ENCODE results near the gene MACROD2. TPM values are rescaled to one million over a fixed set of nuclear protein-coding genes. Genes with fewer than 3 reads are reported as not detected.

The MACROD2 gene
- polyA plus RNA-seq, 1 donor (not counting 4 experiments of a cell fraction or from before 2014, with no cell fraction given): 0.71 TPM

DNA sequence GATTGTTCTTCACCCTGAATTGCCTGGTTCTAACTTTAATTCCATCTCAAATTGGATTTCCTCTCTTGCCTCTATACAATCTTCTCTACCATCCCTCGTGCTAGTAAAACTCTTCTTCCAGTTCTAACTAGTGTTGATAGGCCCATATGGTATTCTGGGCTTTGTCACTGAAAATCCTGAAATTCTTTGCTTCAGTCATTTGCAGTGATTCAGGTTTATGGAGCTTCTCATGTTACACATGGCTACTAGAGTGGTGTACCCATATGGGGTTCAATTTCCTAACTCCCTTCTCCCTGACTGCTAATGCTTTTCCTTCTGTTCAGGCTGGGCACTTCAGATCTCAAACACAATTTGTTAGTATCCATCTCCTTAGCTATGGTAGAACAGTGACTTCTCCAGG lies 1621.3 kb downstream of the MACROD2 start:
- dilution Hi-C loops (cut with MboI; ENCODE audit: extremely low pct_ligation_motif_present, low sequenced_read_pairs): no loop called here
- no peak overlapping the region for H3K9ac ChIP-seq (ENCODE audit: control insufficient read depth, extremely low read depth, insufficient read depth, low read length)
- no peak overlapping the region for H3K4me2 ChIP-seq (ENCODE audit: control insufficient read depth, extremely low read depth, insufficient read depth, low read depth, low read length)
- FAIRE-seq (no peak), DNase-seq (ENCODE audit: low read depth, low spot score) (no peak)
- H3K27ac ChIP-seq (ENCODE audit: control insufficient read depth, insufficient read depth, low read length): no peak overlapping the region
- no peaks in the 10 kb centered on the region for H3K9me3 ChIP-seq (ENCODE audit: control insufficient read depth, low read depth, low read length)
- no peaks in the 10 kb centered on the region for H4K20me1 ChIP-seq (ENCODE audit: control insufficient read depth, extremely low read depth, insufficient read depth, low read length)
- no peak overlapping the region for H3K4me3 ChIP-seq (ENCODE audit: control insufficient read depth in 2 of 3, extremely low read depth in 1 of 3, insufficient read depth in 2 of 3, low read depth in 1 of 3, low read length in 3 of 3)
- no peaks in the 10 kb centered on the region for H3K36me3 ChIP-seq (ENCODE audit: control insufficient read depth in 2 of 2, extremely low read depth in 1 of 2, insufficient read depth in 2 of 2, low read length in 2 of 2)
- H3K79me2 ChIP-seq (ENCODE audit: control insufficient read depth, insufficient read depth, low read length): no peaks in the 10 kb centered on the region
- H2AFZ ChIP-seq (ENCODE audit: control insufficient read depth, low read length): no peak overlapping the region
- H3K27me3 ChIP-seq (ENCODE audit: control insufficient read depth, extremely low read depth, insufficient read depth, low read length): no peaks in the 10 kb centered on the region
- TF ChIP-seq EZH2 (IDR thresholded peaks at IDR 0.05; ENCODE audit: low read length): no peak
- TF ChIP-seq, protein P1, sequence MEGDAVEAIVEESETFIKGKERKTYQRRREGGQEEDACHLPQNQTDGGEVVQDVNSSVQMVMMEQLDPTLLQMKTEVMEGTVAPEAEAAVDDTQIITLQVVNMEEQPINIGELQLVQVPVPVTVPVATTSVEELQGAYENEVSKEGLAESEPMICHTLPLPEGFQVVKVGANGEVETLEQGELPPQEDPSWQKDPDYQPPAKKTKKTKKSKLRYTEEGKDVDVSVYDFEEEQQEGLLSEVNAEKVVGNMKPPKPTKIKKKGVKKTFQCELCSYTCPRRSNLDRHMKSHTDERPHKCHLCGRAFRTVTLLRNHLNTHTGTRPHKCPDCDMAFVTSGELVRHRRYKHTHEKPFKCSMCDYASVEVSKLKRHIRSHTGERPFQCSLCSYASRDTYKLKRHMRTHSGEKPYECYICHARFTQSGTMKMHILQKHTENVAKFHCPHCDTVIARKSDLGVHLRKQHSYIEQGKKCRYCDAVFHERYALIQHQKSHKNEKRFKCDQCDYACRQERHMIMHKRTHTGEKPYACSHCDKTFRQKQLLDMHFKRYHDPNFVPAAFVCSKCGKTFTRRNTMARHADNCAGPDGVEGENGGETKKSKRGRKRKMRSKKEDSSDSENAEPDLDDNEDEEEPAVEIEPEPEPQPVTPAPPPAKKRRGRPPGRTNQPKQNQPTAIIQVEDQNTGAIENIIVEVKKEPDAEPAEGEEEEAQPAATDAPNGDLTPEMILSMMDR (optimal IDR thresholded peaks at IDR 0.05 in 1 of 3, IDR thresholded peaks at IDR 0.05 in 1 of 3, conservative IDR thresholded peaks at IDR 0.05 in 1 of 3; ENCODE audit: extremely low read depth in 1 of 3, insufficient read depth in 2 of 3, low read length in 3 of 3): no peak
- no peaks in the 10 kb centered on the region for H3K9me1 ChIP-seq (ENCODE audit: control insufficient read depth, extremely low read depth, insufficient read depth, low read length)
- no peaks in the 10 kb centered on the region for H3K4me1 ChIP-seq (ENCODE audit: control insufficient read depth, extremely low read depth, insufficient read depth, low read length)

DNA sequence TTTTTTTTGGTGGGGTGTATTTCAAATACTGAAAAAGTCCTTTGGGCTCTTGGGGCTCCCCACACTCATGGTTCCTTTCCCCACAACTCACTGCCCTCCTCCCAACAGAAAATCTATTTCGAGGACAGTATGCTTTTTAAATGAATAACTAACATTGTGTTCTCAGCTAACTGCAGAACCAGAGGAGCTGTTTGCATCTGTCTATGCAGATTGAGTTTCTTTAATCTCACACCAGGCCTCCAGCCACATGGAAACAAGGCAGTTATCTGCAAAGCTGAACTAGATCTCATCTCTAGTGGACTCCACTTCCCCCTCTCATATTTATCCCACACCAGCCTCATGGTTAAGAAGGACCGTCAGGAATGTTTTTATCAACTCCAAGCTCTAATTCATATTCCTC lies 1622.8 kb downstream of the MACROD2 start:
- Histone ChIP-seq H3K9ac (ENCODE audit: control insufficient read depth, extremely low read depth, insufficient read depth, low read length) (no peak overlapping the region), H3K4me2 (ENCODE audit: control insufficient read depth, extremely low read depth, insufficient read depth, low read depth, low read length) (no peak overlapping the region), H3K4me3 (ENCODE audit: control insufficient read depth in 2 of 3, extremely low read depth in 1 of 3, insufficient read depth in 2 of 3, low read depth in 1 of 3, low read length in 3 of 3) (no peak overlapping the region), H3K4me1 (ENCODE audit: control insufficient read depth, extremely low read depth, insufficient read depth, low read length) (no peaks in the 10 kb centered on the region), H3K9me3 (ENCODE audit: control insufficient read depth, low read depth, low read length) (no peaks in the 10 kb centered on the region), H2AFZ (ENCODE audit: control insufficient read depth, low read length) (no peak overlapping the region), H3K27me3 (ENCODE audit: control insufficient read depth, extremely low read depth, insufficient read depth, low read length) (no peaks in the 10 kb centered on the region), H3K27ac (ENCODE audit: control insufficient read depth, insufficient read depth, low read length) (no peak overlapping the region), H3K36me3 (ENCODE audit: control insufficient read depth in 2 of 2, extremely low read depth in 1 of 2, insufficient read depth in 2 of 2, low read length in 2 of 2) (no peaks in the 10 kb centered on the region), H3K79me2 (ENCODE audit: control insufficient read depth, insufficient read depth, low read length) (no peaks in the 10 kb centered on the region), H3K9me1 (ENCODE audit: control insufficient read depth, extremely low read depth, insufficient read depth, low read length) (no peaks in the 10 kb centered on the region), H4K20me1 (ENCODE audit: control insufficient read depth, extremely low read depth, insufficient read depth, low read length) (no peaks in the 10 kb centered on the region)
- dilution Hi-C loops (cut with MboI; ENCODE audit: extremely low pct_ligation_motif_present, low sequenced_read_pairs): no loop called here
- FAIRE-seq: no peak
- no peak for TF ChIP-seq EZH2 (IDR thresholded peaks at IDR 0.05; ENCODE audit: low read length)
- TF ChIP-seq, protein P1 (optimal IDR thresholded peaks at IDR 0.05 in 1 of 3, IDR thresholded peaks at IDR 0.05 in 1 of 3, conservative IDR thresholded peaks at IDR 0.05 in 1 of 3; ENCODE audit: extremely low read depth in 1 of 3, insufficient read depth in 2 of 3, low read length in 3 of 3): no peak
- no peak for DNase-seq (ENCODE audit: low read depth, low spot score)
